ENCODE measurements around the gene NDOR1. TPM values are rescaled to one million over a fixed set of nuclear protein-coding genes. Genes with fewer than 3 reads are reported as not detected.
A peak's percentile ranks its signal among the peaks of the same experiment; 100 is the strongest.

The NDOR1 gene
- total RNA-seq, 1 experiment from 2014 or later = 31.8 TPM

GRCh38 chr9:137189297-137190295 lies 15.9 kb upstream of the NDOR1 start:
- ChIA-PET CTCF (interaction anchor here (0.6 to 3.0 kb wide), 21 partner anchors 9 to 160 kb away, joined by 3 to 22 read pairs (median 6); partner anchors contain the start of genes LRRC26, MAN1B1, RNF224 and SAPCD2), POLR2A (interaction anchor here (0.7 to 1.8 kb wide), 14 partner anchors 9 to 143 kb away, joined by 3 to 21 read pairs (median 4); partner anchors contain the start of genes LRRC26, MAN1B1, NELFB and RNF208)
- no peak for DNase-seq
- peaks cover 42% of the 10 kb centered on the region for H3K36me3 Mint-ChIP-seq (ENCODE audit: insufficient read depth, unreplicated experiment)
- H3K4me3 Mint-ChIP-seq (ENCODE audit: unreplicated experiment) = peak overlapping the region; percentile 98
- TF ChIP-seq CTCF (IDR thresholded peaks at IDR 0.05; ENCODE audit: insufficient read depth in 1 of 2, low read depth in 1 of 2, low read length in 1 of 2, severe bottlenecking in 1 of 2, unreplicated experiment in 1 of 2) = no peak
- H3K4me1 Mint-ChIP-seq (ENCODE audit: low read depth, unreplicated experiment) = peaks cover 20% of the 10 kb centered on the region
- no peaks in the 10 kb centered on the region for H3K27me3 Mint-ChIP-seq (ENCODE audit: insufficient read depth, unreplicated experiment)
- no peaks in the 10 kb centered on the region for H3K9me3 Mint-ChIP-seq (ENCODE audit: unreplicated experiment)
- Histone ChIP-seq H3K27me3 (replicated peaks; ENCODE audit: control insufficient read depth, insufficient read depth, low read length) (no peaks in the 10 kb centered on the region), H3K36me3 (ENCODE audit: control insufficient read depth, insufficient read depth, low read length) (peaks cover 3% of the 10 kb centered on the region), H3K4me1 (peaks cover 16% of the 10 kb centered on the region), H3K9me3 (no peaks in the 10 kb centered on the region), H3K4me3 (ENCODE audit: low read depth, low read length) (peak overlapping the region; percentile 96)
- intact Hi-C loops (cut with micrococcal nuclease; ENCODE audit: unreplicated experiment) = loop anchor here (1.0 to 2.0 kb wide), 2 partner anchors 11 to 37 kb away; partner anchors contain the start of genes RNF224 and TPRN
- no TSS peak for BruUV-seq (replicated peaks)
- peak overlapping the region; percentile 93 for H3K27ac Mint-ChIP-seq (ENCODE audit: unreplicated experiment)

- H3K9me3 Mint-ChIP-seq (ENCODE audit: unreplicated experiment) = no peaks in the 10 kb centered on the region
- H3K36me3 Mint-ChIP-seq (ENCODE audit: insufficient read depth, unreplicated experiment) = peaks cover 42% of the 10 kb centered on the region
- peak in 1 of 2 experiments; percentile 17 for TF ChIP-seq CTCF (IDR thresholded peaks at IDR 0.05; ENCODE audit: insufficient read depth in 1 of 2, low read depth in 1 of 2, low read length in 1 of 2, severe bottlenecking in 1 of 2, unreplicated experiment in 1 of 2)
- Histone ChIP-seq H3K4me1 (peaks cover 19% of the 10 kb centered on the region), H3K27me3 (replicated peaks; ENCODE audit: control insufficient read depth, insufficient read depth, low read length) (no peaks in the 10 kb centered on the region), H3K9me3 (no peaks in the 10 kb centered on the region), H3K36me3 (ENCODE audit: control insufficient read depth, insufficient read depth, low read length) (peaks cover 3% of the 10 kb centered on the region), H3K4me3 (ENCODE audit: low read depth, low read length) (no peak overlapping the region; the same call in 1 of the 2 replicates)
- CTCF ChIA-PET = interaction anchor here (0.7 to 3.0 kb wide), 9 partner anchors 8 to 63 kb away, joined by 3 to 22 read pairs (median 9); partner anchors contain the start of genes LRRC26 and TPRN
- H3K4me3 Mint-ChIP-seq (ENCODE audit: unreplicated experiment) = peak overlapping the region; percentile 98
- no TSS peak for BruUV-seq (replicated peaks)
- intact Hi-C loops (cut with micrococcal nuclease; ENCODE audit: unreplicated experiment) = no loop called here
- H3K4me1 Mint-ChIP-seq (ENCODE audit: low read depth, unreplicated experiment) = peaks cover 26% of the 10 kb centered on the region
- no peak for DNase-seq
- H3K27ac Mint-ChIP-seq (ENCODE audit: unreplicated experiment) = peak overlapping the region; percentile 85
- POLR2A ChIA-PET = interaction anchor here (0.6 kb wide), 1 partner anchor 28 kb away, joined by 5 read pairs; no protein-coding TSS in a partner anchor
- H3K27me3 Mint-ChIP-seq (ENCODE audit: insufficient read depth, unreplicated experiment) = no peaks in the 10 kb centered on the region
These were observed 15.1 kb upstream of the NDOR1 start for GRCh38 chr9:137190315-137190856.

- H3K36me3 Mint-ChIP-seq (ENCODE audit: insufficient read depth, unreplicated experiment) = peaks cover 42% of the 10 kb centered on the region
- H3K4me1 ChIP-seq = peaks cover 20% of the 10 kb centered on the region
- TF ChIP-seq CTCF (IDR thresholded peaks at IDR 0.05; ENCODE audit: insufficient read depth in 1 of 2, low read depth in 1 of 2, low read length in 1 of 2, severe bottlenecking in 1 of 2, unreplicated experiment in 1 of 2) = no peak
- H3K27ac Mint-ChIP-seq (ENCODE audit: unreplicated experiment) = peak overlapping the region; percentile 85
- no peak for DNase-seq
- H3K36me3 ChIP-seq (ENCODE audit: control insufficient read depth, insufficient read depth, low read length) = peaks cover 3% of the 10 kb centered on the region
- no peaks in the 10 kb centered on the region for H3K27me3 Mint-ChIP-seq (ENCODE audit: insufficient read depth, unreplicated experiment)
- ChIA-PET POLR2A (no interaction called here), CTCF (interaction anchor here (1.3 to 3.0 kb wide), 2 partner anchors 10 to 23 kb away, joined by 4 to 16 read pairs; partner anchors contain the start of genes LRRC26 and TPRN)
- H3K9me3 Mint-ChIP-seq (ENCODE audit: unreplicated experiment) = no peaks in the 10 kb centered on the region
- peaks cover 28% of the 10 kb centered on the region for H3K4me1 Mint-ChIP-seq (ENCODE audit: low read depth, unreplicated experiment)
- H3K4me3 Mint-ChIP-seq (ENCODE audit: unreplicated experiment) = peak overlapping the region; percentile 98
- no TSS peak for BruUV-seq (replicated peaks)
- H3K9me3 ChIP-seq = no peaks in the 10 kb centered on the region
- intact Hi-C loops (cut with micrococcal nuclease; ENCODE audit: unreplicated experiment) = no loop called here
- H3K4me3 ChIP-seq (ENCODE audit: low read depth, low read length) = no peak overlapping the region
- H3K27me3 ChIP-seq (replicated peaks; ENCODE audit: control insufficient read depth, insufficient read depth, low read length) = no peaks in the 10 kb centered on the region
These were observed 14.3 kb upstream of the NDOR1 start for GRCh38 chr9:137191245-137191644.

Measured in Caco-2 (cell line).